Stimulated activated CD8-positive, alpha-beta memory T cell treated with anti-CD3 and anti-CD28 coated beads, Interleukin-12 subunit alpha, Interleukin-12 subunit beta, amount 100 ng/mL, for 4 hours (primary cell): ENCODE results near the gene MED7.
A peak's percentile ranks its signal among the peaks of the same experiment; 100 is the strongest.
"Not testable (repeated sequence)": the region's sequence is repeated elsewhere in the genome, so short reads cannot be mapped to it uniquely, and the experiment has no call there.

Source experiments
- DNase-seq: peaks from one replicate; pipeline ENCODE4 v3.0.0-alpha.2; 2020; ENCODE audit warnings: low read depth

MED7 gene

GRCh38 chr5:157142317-157143126 is at the start of gene MED7:
MED7 (minus strand) TSS chr5:157142865; CDS start chr5:157139431, 3,434 bp downstream.
- DNase-seq = peak; percentile 78

- no peak for DNase-seq
These were observed 46.6 kb upstream of the MED7 start for GRCh38 chr5:157189223-157189622.

- DNase-seq = no peak
These were observed 45.6 kb upstream of the MED7 start for GRCh38 chr5:157188270-157188669.

GRCh38 chr5:157187046-157187754 is 44.5 kb upstream of the MED7 start:
- DNase-seq = no peak

GRCh38 chr5:157186309-157187045 is 43.8 kb upstream of the MED7 start:
- DNase-seq = no peak

- DNase-seq = not testable (repeated sequence)
These were observed 42.5 kb upstream of the MED7 start for GRCh38 chr5:157185122-157185521.

GRCh38 chr5:157184117-157184670 is 41.5 kb upstream of the MED7 start:
- DNase-seq = no peak

GRCh38 chr5:157182143-157182757 is 39.6 kb upstream of the MED7 start:
- DNase-seq = no peak

- DNase-seq = no peak
These were observed 38.0 kb upstream of the MED7 start, which contains the start of gene ITK for GRCh38 chr5:157180374-157181264. ITK (plus strand) TSS chr5:157180840; CDS start chr5:157180978, 138 bp downstream.

GRCh38 chr5:157178966-157179365 is 36.3 kb upstream of the MED7 start:
- no peak for DNase-seq

GRCh38 chr5:157177953-157178352 is 35.3 kb upstream of the MED7 start:
- no peak for DNase-seq

- no peak for DNase-seq
These were observed 32.5 kb upstream of the MED7 start for GRCh38 chr5:157175071-157175612.

GRCh38 chr5:157172403-157172802 is 29.7 kb upstream of the MED7 start:
- DNase-seq = peak; percentile 72

GRCh38 chr5:157168286-157168685 is 25.6 kb upstream of the MED7 start:
- no peak for DNase-seq

GRCh38 chr5:157167214-157167621 is 24.6 kb upstream of the MED7 start:
- no peak for DNase-seq

GRCh38 chr5:157166214-157167213 is 23.8 kb upstream of the MED7 start, which contains the start of gene GARIN3:
GARIN3 (minus strand) TSS chr5:157166264; CDS start chr5:157166168, 96 bp downstream.
- DNase-seq = no peak

- DNase-seq = no peak
These were observed 23.0 kb upstream of the MED7 start for GRCh38 chr5:157165668-157166067.

GRCh38 chr5:157165261-157165660 is 22.6 kb upstream of the MED7 start:
- no peak for DNase-seq

GRCh38 chr5:157164521-157164920 is 21.9 kb upstream of the MED7 start:
- no peak for DNase-seq
